Measurements from ENCODE around the gene ATOH8.

ATOH8 gene

GRCh38 chr2:85718885-85719492 lies 34.8 kb upstream of the ATOH8 start:
- no peak for DNase-seq

DNA sequence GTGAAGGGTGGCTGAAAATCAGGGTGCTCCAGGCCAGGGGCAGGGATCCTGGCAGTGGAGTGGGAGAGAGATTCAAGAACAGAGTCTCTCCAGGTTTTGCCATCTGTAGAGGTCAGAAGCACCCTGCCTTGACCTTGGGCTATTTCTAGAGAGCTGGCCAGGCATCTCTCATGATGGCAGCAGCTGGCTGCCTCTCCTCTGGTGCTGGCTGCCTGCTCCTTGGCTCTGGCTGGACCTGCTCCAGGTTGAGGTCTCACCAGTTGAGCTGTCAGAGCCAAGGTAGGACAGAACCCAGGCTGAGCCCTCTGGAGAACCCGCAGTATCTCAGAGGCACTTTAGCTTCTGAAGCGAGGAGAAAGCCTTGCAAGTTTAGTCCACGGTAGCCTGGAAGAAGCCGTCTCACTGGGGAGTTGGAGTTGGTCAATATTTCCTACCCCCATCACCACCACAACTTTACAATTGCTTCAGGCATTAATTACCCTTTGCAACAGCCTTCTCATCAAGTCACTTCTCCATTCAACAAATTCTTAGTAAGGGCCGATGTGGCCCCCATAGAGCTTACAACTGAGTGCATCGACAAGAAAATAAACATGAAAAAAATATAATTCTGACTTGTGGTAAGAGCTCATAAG lies 34.1 kb upstream of the ATOH8 start:
- DNase-seq = no peak

DNA sequence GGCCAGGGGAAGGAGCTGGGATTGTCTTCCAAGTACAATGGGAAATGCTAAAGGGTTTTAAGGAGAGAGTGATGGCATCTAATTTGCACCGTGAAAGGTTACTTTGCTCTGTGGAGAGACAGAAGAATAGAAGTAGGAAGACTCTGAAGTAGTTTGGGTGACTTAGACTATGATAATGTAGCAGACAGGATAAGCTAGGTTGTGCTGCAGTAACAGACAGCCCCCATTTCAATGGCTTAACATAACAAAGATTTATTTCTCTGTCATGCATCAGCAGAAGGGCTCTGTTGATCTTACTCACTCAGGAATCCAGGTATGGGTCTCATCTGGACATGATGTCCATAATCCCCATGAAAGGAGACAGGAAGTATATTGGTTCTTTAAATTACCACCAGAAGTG lies 33.3 kb upstream of the ATOH8 start:
- DNase-seq = no peak

GRCh38 chr2:85721641-85722040 lies 32.1 kb upstream of the ATOH8 start:
- DNase-seq = no peak

DNA sequence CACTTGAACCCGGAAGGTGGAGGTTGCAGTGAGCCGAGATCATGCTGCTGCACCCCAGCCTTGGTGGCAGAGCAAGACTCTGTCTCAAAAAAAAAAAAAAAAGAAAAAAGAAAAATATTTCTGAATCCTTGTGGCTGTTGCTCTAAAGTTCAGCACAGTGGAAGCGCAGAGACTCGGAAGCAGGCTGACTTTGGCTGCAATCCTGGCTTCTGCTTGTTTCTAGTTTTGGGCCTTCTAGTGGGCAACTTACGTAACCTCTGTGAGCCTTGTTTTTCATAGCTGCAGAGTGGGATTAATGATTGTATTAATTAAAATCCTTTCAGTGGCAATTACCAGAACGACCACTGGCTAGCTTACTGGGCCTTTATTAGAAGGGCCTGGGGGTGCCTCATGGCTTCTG lies 31.3 kb upstream of the ATOH8 start:
- no peak for DNase-seq

DNA sequence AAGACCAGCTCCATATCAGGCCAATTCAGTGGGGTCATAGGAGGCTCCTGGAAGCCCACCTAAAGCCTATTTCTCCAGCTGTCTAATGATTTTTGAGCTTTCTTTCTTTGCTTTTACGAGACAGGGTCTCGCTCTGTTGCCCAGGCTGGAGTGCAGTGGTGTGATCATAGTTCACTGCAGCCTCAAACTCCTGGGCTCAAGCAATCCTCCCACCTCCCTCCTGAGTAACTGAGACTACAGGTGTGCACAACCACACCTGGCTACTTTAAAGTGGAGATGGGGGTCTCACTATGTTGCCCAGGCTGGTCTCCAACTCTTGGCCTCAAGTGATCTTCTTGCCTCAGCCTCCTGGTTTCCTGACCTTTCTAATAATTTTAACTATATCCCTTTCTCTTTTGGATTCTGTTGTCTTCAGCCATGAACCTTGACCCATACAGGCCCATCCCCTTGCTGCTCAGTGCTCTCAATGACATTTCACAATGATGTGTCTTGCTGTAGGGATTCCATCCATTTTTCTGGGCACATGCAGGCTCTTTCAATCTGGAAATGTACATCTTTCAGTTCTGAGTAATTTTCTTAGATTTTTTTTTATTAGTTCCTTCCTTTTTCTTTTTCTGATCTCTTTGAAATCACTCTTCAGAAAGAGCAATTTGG lies 30.0 kb upstream of the ATOH8 start:
- no peak for DNase-seq

GRCh38 chr2:85724731-85725181 lies 29.0 kb upstream of the ATOH8 start:
- DNase-seq = no peak

GRCh38 chr2:85725451-85725850 lies 28.3 kb upstream of the ATOH8 start:
- no peak for DNase-seq

- DNase-seq = no peak
Observed at GRCh38 chr2:85727798-85728197, 26.0 kb upstream of the ATOH8 start.

DNA sequence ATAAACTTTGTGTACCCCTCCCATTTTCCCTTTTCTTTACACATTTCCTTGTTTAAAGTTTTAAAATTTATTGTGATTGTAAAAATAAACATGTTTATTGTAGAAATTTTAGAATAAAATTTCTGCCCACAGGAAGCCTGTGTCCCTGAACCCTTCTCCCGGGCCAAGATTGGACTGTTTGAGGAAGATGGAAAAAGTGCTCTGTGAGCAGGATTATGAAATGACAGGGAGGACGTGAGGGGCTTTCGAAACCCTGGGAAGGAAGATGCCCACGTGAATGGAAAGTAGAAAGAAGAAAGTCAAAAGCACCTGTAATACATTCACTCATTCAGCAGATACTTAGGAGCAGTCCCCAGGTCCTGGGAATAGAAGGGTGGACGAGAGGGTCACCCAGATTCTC lies 25.4 kb upstream of the ATOH8 start:
- no peak for DNase-seq

- peak; percentile 10 for DNase-seq
Observed at GRCh38 chr2:85728883-85729824, 24.6 kb upstream of the ATOH8 start.

GRCh38 chr2:85729825-85730510 lies 23.8 kb upstream of the ATOH8 start:
- DNase-seq = no peak

DNA sequence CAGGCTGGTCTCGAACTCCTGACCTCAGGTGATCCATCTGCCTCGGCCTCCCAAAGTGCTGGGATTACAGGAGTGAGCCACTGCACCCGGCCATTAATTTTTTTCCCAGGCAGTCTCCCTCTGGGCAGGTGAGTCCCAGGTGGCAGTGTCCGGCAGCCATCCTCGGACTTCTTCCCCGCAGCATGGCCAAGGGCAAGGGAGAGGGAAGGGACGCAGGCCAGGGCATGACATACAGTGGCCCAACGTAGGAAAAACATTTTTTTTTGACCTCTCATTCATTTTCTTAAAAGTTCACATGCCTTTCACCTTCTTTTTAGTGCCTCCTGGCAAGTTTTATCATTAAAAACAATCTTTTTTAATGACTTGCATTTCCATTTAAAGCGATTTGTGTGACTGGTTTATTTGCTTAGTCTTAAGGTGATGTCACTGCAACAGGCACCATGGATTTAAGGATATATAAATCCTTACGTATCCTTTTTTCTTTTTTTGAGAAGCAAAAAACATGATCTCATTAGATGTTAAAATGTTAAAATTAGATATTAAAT lies 23.0 kb upstream of the ATOH8 start:
- DNase-seq = no peak

DNA sequence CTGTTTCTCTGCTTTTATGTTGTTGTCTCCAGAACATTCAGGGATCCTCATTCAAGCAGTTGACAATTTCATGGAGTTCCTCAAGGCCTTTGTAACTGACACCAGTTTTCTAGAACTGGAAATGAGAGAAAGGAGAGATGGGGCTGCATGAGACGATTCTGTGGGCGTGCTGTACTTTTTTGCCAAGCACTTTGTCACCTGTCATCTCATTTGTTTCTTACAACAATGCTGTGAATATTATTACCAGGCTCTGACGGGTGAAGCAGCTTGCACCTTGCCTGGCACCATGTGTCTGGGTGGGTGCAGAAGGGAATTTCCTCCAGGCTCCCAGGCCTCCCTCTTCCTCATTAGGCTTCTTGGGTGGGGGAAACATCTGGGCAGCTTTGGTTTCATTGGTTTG lies 22.2 kb upstream of the ATOH8 start:
- DNase-seq = no peak

GRCh38 chr2:85732467-85733120 lies 21.2 kb upstream of the ATOH8 start:
- DNase-seq = no peak

DNA sequence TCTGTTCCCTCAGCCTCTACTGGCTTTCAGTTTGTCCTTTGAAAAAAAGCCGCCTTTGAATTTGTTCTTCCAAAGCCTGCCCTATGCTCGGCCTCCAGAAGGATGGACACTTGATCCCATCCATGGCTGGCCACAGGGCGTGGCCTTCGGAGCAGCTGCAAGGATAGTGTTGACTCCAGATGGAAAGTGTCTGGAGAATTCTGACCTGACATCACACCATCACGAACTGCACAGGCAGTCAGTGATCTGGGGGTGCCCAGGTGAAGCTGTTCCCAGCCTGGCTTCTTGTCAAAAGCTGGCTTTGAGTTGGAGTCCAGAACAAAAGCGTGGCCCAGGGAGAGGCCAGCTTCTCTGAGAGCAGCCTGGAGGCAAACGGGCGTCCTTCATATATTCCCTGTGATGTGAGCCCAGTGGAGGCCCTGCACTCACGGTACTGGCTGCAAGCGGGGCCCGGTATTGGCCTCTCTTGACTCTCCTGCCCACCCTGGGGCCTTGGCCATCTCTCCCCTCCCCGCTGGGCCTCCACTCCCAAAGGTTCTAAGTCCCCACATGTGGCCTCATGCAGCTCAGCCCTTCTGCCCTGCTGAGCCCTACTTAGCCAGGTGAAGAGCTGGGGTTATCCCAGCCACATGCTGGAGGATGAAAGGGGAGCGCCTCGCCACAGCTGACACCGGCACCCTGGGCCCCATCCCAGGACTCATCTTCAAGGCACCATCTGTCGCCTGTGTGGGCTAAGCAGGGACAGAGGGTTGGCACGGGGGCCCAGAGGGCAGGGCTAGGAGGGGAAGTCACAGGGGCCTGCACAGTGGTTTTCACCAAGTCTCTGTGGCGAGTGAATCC lies 20.4 kb upstream of the ATOH8 start:
- no peak for DNase-seq

- no peak for DNase-seq
Observed at GRCh38 chr2:85734015-85734414, 19.8 kb upstream of the ATOH8 start.

DNA sequence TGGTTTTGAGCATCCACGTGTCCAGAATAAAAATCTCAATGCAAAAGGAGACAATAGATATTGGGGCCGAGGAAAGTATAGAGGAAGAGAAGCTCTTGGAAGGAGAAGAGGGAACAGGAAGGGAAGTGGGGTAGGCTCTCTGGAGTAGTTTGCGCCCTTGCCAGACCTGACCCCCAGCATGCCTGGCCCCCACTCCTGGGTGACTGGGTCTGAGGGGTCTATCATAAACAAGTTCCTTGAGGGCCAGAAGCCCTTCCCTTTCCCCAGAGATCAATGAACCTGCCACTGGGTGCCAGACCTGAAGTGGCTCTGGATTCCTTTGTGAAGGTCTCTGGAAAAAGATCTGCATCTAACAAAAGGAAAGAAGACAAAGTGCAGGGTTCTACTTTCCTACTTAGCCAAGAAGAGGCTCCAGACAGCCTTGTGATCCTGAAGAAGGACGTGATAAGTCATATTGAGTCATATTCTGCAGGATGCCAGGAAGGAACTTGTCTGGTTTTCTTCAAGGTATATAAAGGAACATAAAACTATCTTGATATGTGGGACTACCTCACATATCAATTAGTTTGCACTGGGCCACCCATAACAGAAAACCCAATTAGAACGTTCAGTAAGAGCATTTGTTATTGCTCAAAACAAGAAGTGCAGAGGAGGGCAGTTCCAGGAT lies 18.7 kb upstream of the ATOH8 start:
- no peak for DNase-seq

GRCh38 chr2:85735691-85736090 lies 18.1 kb upstream of the ATOH8 start:
- no peak for DNase-seq

Data from NCI-H748 treated with DMSO at 0.1 percent for 48 hours (cell line).